HG03354 (cell line): ENCODE measurements around the gene NAA40.

ENCODE experiments used
- ATAC-seq: cut with Tn5 transposase; IDR thresholded peaks from one replicate; pipeline ENCODE4 v1.9.1; 2021; ENCODE audit warnings: mild to moderate bottlenecking; ENCODE audit not compliant: unreplicated experiment, poor library complexity, severe bottlenecking

Gene NAA40

GRCh38 chr11:64003807-64004589 lies 65.2 kb downstream of the NAA40 start:
- no peak for ATAC-seq

- ATAC-seq: no peak
Measured at GRCh38 chr11:64004590-64004984, 65.8 kb downstream of the NAA40 start.

GRCh38 chr11:64005691-64006090 lies 66.9 kb downstream of the NAA40 start:
- no peak for ATAC-seq

- no peak for ATAC-seq
Measured at GRCh38 chr11:64006398-64006797, 67.6 kb downstream of the NAA40 start.
